KBM-7 (cell line): ENCODE data around the gene TMEM175.
"Not testable (repeated sequence)": the region's sequence is repeated elsewhere in the genome, so short reads cannot be mapped to it uniquely, and the experiment has no call there.

Experiments
- DNase-seq: peaks from one replicate; pipeline ENCODE4 v3.0.0-alpha.2; 2015
- in situ Hi-C: fragments of 300-500 bp; cut with MboI; formaldehyde crosslinking; loops from 2 replicates; pipeline ENCODE4 v1.14.3; 2020; ENCODE audit warnings: low sequenced_read_pairs, low pct_unique_long_range_greater_than_20kb, mixed read lengths

The TMEM175 gene

GRCh38 chr4:995311-996026, 63.2 kb downstream of the TMEM175 start:
- in situ Hi-C loops: no loop called here
- no peak for DNase-seq

- no peak for DNase-seq
- in situ Hi-C loops: no loop called here
Observed at GRCh38 chr4:996030-996996, 64.1 kb downstream of the TMEM175 start.

GRCh38 chr4:996997-997374, 64.7 kb downstream of the TMEM175 start:
- in situ Hi-C loops: no loop called here
- no peak for DNase-seq

- no peak for DNase-seq
- in situ Hi-C loops: no loop called here
Observed at GRCh38 chr4:997375-998071, 65.3 kb downstream of the TMEM175 start.

- in situ Hi-C loops: no loop called here
- DNase-seq: no peak
Observed at GRCh38 chr4:998096-998691, 65.9 kb downstream of the TMEM175 start.

- in situ Hi-C loops, DNase-seq: not testable (repeated sequence)
Observed at GRCh38 chr4:999240-999863, 67.1 kb downstream of the TMEM175 start.

GRCh38 chr4:999882-1000425, 67.7 kb downstream of the TMEM175 start:
- in situ Hi-C loops: no loop called here

GRCh38 chr4:1000686-1001260, 68.5 kb downstream of the TMEM175 start:
- in situ Hi-C loops: no loop called here
- no peak for DNase-seq

More at GRCh38 chr4:999882-1000425, 67.7 kb downstream of the TMEM175 start:
- no peak for DNase-seq

- in situ Hi-C loops: no loop called here
Observed at GRCh38 chr4:1001561-1002130, 69.4 kb downstream of the TMEM175 start.

GRCh38 chr4:1002131-1002630, 69.9 kb downstream of the TMEM175 start:
- in situ Hi-C loops: no loop called here
- DNase-seq: no peak

More at GRCh38 chr4:1001561-1002130, 69.4 kb downstream of the TMEM175 start:
- no peak for DNase-seq

- in situ Hi-C loops: no loop called here
- DNase-seq: no peak
Observed at GRCh38 chr4:1002631-1003251, 70.5 kb downstream of the TMEM175 start.

GRCh38 chr4:1003271-1004070, 71.2 kb downstream of the TMEM175 start:
- in situ Hi-C loops: no loop called here
- DNase-seq: no peak

GRCh38 chr4:1004071-1004418, 71.8 kb downstream of the TMEM175 start:
- in situ Hi-C loops: no loop called here
- no peak for DNase-seq

GRCh38 chr4:1004557-1005485, 72.6 kb downstream of the TMEM175 start:
- DNase-seq: no peak
- in situ Hi-C loops: no loop called here

GRCh38 chr4:1006856-1007255, 74.6 kb downstream of the TMEM175 start:
- no peak for DNase-seq
- in situ Hi-C loops: no loop called here
